Stomach (tissue), 9 donors: ENCODE data around the gene TIMP1. TPM values are rescaled to one million over a fixed set of nuclear protein-coding genes. Genes with fewer than 3 reads are reported as not detected.

Source experiments
- DNase-seq, 2 donors: peaks; one replicate each; pipeline versions ENCODE4 v3.0.0 to v3.0.0-alpha.2; 2013 to 2019
- H3K27ac ChIP-seq, 5 donors: fragments of 200-600 bp in 4 of 5; sonication (generic) in 4 of 5; one replicate each; pipeline ENCODE4 v1.5.1; 2013 to 2019; ENCODE audit warnings: mild to moderate bottlenecking in 1 of 5, moderate library complexity in 1 of 5
- H3K27me3 ChIP-seq, 3 donors: fragments of 200-600 bp; sonication (generic); one replicate each; pipeline ENCODE4 v1.5.1; 2017 to 2019; ENCODE audit warnings: mixed run types in 1 of 3
- H3K36me3 ChIP-seq, 4 donors: fragments of 200-600 bp; sonication (generic); 1 replicate in 3 of 4; 2 replicates in 1 of 4; pipeline ENCODE4 v1.5.1; 2016 to 2019
- H3K4me1 ChIP-seq, 4 donors: fragments of 200-600 bp; sonication (generic); one replicate each; pipeline ENCODE4 v1.5.1; 2016 to 2019
- H3K4me3 ChIP-seq, 4 donors: fragments of 200-600 bp; sonication (generic) in 3 of 4; one replicate each; pipeline ENCODE4 v1.5.1; 2016 to 2019; ENCODE audit warnings: mild to moderate bottlenecking in 1 of 4
- H3K9me3 ChIP-seq, 4 donors: fragments of 200-600 bp; sonication (generic); one replicate each; pipeline ENCODE4 v1.5.1; 2016 to 2019
- CTCF ChIP-seq, 7 experiments: fragments of 450-650 bp in 4 of 7; fragments of 200-600 bp in 3 of 7; sonication (generic) in 3 of 7; IDR thresholded peaks; one replicate each; pipeline ENCODE4 v1.5.1; 2016 to 2019; ENCODE audit warnings: antibody characterized with exemption in 7 of 7, control low read depth in 2 of 7, mild to moderate bottlenecking in 1 of 7
- EP300 ChIP-seq: sonication (generic); formaldehyde crosslinking; IDR thresholded peaks from one replicate; pipeline ENCODE4 v1.6.1; 2017; ENCODE audit warnings: antibody characterized with exemption
- POLR2A ChIP-seq, 4 donors: fragments of 450-650 bp; IDR thresholded peaks; one replicate each; pipeline ENCODE4 v1.6.1; 2016; ENCODE audit warnings: antibody characterized with exemption in 4 of 4, control low read depth in 2 of 4, mild to moderate bottlenecking in 1 of 4, moderate library complexity in 1 of 4
- POLR2AphosphoS5 ChIP-seq, 3 donors: sonication (generic); formaldehyde crosslinking; IDR thresholded peaks; one replicate each; pipeline ENCODE4 v1.6.1; 2016; ENCODE audit warnings: antibody characterized with exemption in 3 of 3
- WGBS, 5 donors: extraction: QIAGEN DNeasy Blood & Tissue Kit in 3 of 5; methylation state at CpG; one replicate each; pipeline versions ENCODE4 v1.1.5 to v1.1.7; 2013 to 2018; 5-methylcytosine and 5-hydroxymethylcytosine counted together
- intact Hi-C: fragments of 100-400 bp; cut with DNase I; formaldehyde crosslinking; loops from one replicate; pipeline ENCODE4 v1.15.1; 2023; ENCODE audit warnings: low total_unique reads
- polyA plus RNA-seq, 3 donors: library from polyadenylated mRNA; stranded (reverse); fragments of 200-250 nt; gene quantifications; one replicate each; pipeline ENCODE4 v1.2.3, GENCODE V29; 2013
- total RNA-seq, 5 donors: library from RNA; depleted of rRNA; stranded (reverse); fragments of >200 nt; gene quantifications; one replicate each; pipeline versions ENCODE4 v1.1.0 to v1.2.3, GENCODE V29; 2014 to 2016
- donor health status: healthy with polysubstance abuse.
- donor health status: Bipolar disorder and iron deficiency.
- donor health status: healthy.

The TIMP1 gene
- total and polyA plus RNA-seq, 8 donors: 40.0 to 237 (median 93.9) TPM

GRCh38 chrX:47584714-47585113, 2.5 kb downstream of the TIMP1 start:
- Histone ChIP-seq H3K27me3 (no peaks in the 10 kb centered on the region), H3K4me1 (peaks cover 0 to 19% (median 4%) of the 10 kb centered on the region in 4 donors), H3K9me3 (no peaks in the 10 kb centered on the region), H3K27ac (no peak overlapping the region), H3K36me3 (peaks cover 0 to 14% (median 8%) of the 10 kb centered on the region in 4 donors), H3K4me3 (peak overlapping the region in 1 of 4 donors; percentile 47)
- intact Hi-C loops: no loop called here
- no peak for DNase-seq
- 70 to 84% (median 77%) methylated on average over 6 of the region's 6 CpGs for WGBS, 5 donors
- TF ChIP-seq CTCF (IDR thresholded peaks at IDR 0.05) (no peak), POLR2A (IDR thresholded peaks at IDR 0.05) (no peak), POLR2AphosphoS5 (IDR thresholded peaks at IDR 0.05) (no peak), EP300 (no peak)

DNA sequence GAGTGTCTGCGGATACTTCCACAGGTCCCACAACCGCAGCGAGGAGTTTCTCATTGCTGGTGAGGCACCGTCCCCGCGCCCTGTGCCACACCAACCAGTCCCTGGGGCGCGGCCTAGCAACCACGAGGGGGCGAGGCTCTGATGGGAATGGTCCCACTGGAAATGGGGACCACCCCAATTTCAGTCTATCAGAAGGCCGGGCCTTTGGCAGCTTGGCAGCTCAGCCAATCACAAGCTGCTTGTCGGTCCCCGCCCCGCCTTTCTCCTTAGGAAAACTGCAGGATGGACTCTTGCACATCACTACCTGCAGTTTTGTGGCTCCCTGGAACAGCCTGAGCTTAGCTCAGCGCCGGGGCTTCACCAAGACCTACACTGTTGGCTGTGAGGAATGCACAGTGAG, 3.0 kb downstream of the TIMP1 start:
- H3K27ac ChIP-seq: no peak overlapping the region
- no peak for DNase-seq
- no peak for TF ChIP-seq EP300
- no peak for TF ChIP-seq CTCF (IDR thresholded peaks at IDR 0.05)
- TF ChIP-seq POLR2A (IDR thresholded peaks at IDR 0.05): no peak
- no peak for TF ChIP-seq POLR2AphosphoS5 (IDR thresholded peaks at IDR 0.05)
- 60 to 88% (median 75%) methylated on average over 5 to 16 of the region's 16 CpGs for WGBS, 5 donors
- intact Hi-C loops: no loop called here
- no peaks in the 10 kb centered on the region for H3K9me3 ChIP-seq
- peaks cover 0 to 19% (median 4%) of the 10 kb centered on the region in 4 donors for H3K4me1 ChIP-seq
- no peaks in the 10 kb centered on the region for H3K27me3 ChIP-seq
- peak overlapping the region in 1 of 4 donors; percentile 47 for H3K4me3 ChIP-seq
- peaks cover 0 to 14% (median 8%) of the 10 kb centered on the region in 4 donors for H3K36me3 ChIP-seq

- Histone ChIP-seq H3K4me3 (no peak overlapping the region), H3K4me1 (peaks cover 0 to 19% (median 4%) of the 10 kb centered on the region in 4 donors), H3K9me3 (no peaks in the 10 kb centered on the region), H3K36me3 (peaks cover 0 to 14% (median 8%) of the 10 kb centered on the region in 4 donors), H3K27me3 (no peaks in the 10 kb centered on the region), H3K27ac (no peak overlapping the region)
- 60 to 72% (median 71%) methylated on average over 8 to 11 of the region's 11 CpGs for WGBS, 5 donors
- TF ChIP-seq CTCF (IDR thresholded peaks at IDR 0.05): no peak
- no peak for TF ChIP-seq POLR2A (IDR thresholded peaks at IDR 0.05)
- TF ChIP-seq EP300: no peak
- TF ChIP-seq POLR2AphosphoS5 (IDR thresholded peaks at IDR 0.05): no peak
- intact Hi-C loops: no loop called here
- no peak for DNase-seq
These were observed 4.0 kb downstream of the TIMP1 start for GRCh38 chrX:47586043-47586787.

DNA sequence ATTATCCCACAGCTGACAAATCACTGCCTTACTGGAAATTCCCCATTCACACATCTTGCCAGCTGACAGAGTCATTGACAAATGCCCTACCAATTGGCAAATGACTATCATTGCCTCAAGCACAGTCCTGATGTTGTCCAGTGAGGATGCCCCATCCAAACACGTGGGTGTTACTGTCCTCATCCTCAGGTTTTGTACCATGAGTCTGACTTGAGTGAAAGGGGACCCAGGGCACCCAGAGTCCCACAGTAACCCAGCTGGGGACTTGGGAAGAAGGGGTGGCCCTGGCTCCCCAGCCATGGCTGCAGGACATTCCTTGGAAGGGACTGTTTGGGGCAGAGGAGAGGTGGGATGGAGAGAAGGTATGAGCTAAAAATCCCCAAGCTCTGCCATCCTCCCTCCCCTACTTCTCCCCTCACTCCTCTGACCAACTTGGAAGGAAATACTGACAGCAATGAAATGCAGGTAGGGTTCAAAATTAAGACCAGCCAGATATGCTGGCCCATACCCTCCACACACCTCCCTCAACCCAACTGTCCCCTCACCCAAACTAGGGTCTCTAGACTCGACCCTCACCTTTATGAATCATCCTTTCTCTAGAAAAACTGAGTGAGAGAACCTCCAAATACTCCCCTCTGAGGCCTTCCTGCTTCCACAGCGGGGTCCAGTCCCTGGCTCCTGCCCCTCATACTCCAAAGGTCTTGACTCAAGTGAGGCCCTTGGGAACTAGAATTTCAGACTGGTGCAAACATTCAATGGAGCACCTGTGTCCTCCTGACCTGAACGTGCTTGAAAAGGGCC, 5.1 kb downstream of the TIMP1 start:
- WGBS, 5 donors: 34 to 85% (median 51%) methylated on average over 2 to 4 of the region's 4 CpGs

More for the DNA sequence above, 5.1 kb downstream of the TIMP1 start:
- peaks cover 0 to 11% (median 0%) of the 10 kb centered on the region in 4 donors for H3K4me1 ChIP-seq
- TF ChIP-seq EP300 (no peak), POLR2AphosphoS5 (IDR thresholded peaks at IDR 0.05) (no peak), CTCF (IDR thresholded peaks at IDR 0.05) (no peak), POLR2A (IDR thresholded peaks at IDR 0.05) (no peak)
- H3K27me3 ChIP-seq: no peaks in the 10 kb centered on the region
- H3K4me3 ChIP-seq: no peak overlapping the region
- DNase-seq: no peak
- H3K27ac ChIP-seq: no peak overlapping the region
- intact Hi-C loops: no loop called here
- no peaks in the 10 kb centered on the region for H3K9me3 ChIP-seq
- H3K36me3 ChIP-seq: peaks cover 0 to 14% (median 8%) of the 10 kb centered on the region in 4 donors
